C4-2B (cell line): ENCODE results near the gene COTL1.

Source experiments
- H3K27ac ChIP-seq: fragments of 450-650 bp; 2 replicates; pipeline ENCODE4 v1.5.1; 2017
- ZFX ChIP-seq: fragments of 450-650 bp; IDR thresholded peaks from 2 replicates; pipeline ENCODE4 v1.6.1; 2017
- TF ChIP-seq, protein P1 (sequence below): fragments of 450-650 bp; conservative IDR thresholded peaks from 2 replicates; pipeline ENCODE4 v1.5.1; 2017; ENCODE audit warnings: mild to moderate bottlenecking

The COTL1 gene

DNA sequence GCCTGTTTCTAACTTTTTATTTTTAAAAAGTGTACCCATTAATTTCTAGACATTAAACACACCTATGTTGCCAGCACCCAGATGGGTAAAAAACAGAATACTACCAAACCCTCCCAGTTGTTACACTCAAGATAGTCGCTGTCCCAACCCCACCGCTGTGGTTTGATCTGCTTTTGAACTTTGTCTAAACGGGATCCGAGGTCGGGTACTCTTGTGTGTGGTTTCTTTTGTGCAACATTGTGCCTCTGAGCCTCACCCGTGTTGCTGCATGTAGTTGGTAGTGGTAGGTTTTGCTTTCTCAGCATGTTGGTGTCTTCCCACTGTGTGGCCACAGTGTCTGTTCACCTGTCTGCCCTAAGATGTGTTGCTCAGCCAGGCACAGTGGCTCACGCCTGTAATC lies 34.7 kb upstream of the COTL1 start:
- TF ChIP-seq, protein P1, sequence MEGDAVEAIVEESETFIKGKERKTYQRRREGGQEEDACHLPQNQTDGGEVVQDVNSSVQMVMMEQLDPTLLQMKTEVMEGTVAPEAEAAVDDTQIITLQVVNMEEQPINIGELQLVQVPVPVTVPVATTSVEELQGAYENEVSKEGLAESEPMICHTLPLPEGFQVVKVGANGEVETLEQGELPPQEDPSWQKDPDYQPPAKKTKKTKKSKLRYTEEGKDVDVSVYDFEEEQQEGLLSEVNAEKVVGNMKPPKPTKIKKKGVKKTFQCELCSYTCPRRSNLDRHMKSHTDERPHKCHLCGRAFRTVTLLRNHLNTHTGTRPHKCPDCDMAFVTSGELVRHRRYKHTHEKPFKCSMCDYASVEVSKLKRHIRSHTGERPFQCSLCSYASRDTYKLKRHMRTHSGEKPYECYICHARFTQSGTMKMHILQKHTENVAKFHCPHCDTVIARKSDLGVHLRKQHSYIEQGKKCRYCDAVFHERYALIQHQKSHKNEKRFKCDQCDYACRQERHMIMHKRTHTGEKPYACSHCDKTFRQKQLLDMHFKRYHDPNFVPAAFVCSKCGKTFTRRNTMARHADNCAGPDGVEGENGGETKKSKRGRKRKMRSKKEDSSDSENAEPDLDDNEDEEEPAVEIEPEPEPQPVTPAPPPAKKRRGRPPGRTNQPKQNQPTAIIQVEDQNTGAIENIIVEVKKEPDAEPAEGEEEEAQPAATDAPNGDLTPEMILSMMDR: no peak
- TF ChIP-seq ZFX: no peak
- H3K27ac ChIP-seq: no peak overlapping the region

- no peak overlapping the region for H3K27ac ChIP-seq
- TF ChIP-seq, protein P1: no peak
- no peak for TF ChIP-seq ZFX
These were observed 32.4 kb upstream of the COTL1 start for GRCh38 chr16:84650062-84650991.

GRCh38 chr16:84649511-84649861 lies 31.6 kb upstream of the COTL1 start:
- H3K27ac ChIP-seq: peak overlapping the region; percentile 75

DNA sequence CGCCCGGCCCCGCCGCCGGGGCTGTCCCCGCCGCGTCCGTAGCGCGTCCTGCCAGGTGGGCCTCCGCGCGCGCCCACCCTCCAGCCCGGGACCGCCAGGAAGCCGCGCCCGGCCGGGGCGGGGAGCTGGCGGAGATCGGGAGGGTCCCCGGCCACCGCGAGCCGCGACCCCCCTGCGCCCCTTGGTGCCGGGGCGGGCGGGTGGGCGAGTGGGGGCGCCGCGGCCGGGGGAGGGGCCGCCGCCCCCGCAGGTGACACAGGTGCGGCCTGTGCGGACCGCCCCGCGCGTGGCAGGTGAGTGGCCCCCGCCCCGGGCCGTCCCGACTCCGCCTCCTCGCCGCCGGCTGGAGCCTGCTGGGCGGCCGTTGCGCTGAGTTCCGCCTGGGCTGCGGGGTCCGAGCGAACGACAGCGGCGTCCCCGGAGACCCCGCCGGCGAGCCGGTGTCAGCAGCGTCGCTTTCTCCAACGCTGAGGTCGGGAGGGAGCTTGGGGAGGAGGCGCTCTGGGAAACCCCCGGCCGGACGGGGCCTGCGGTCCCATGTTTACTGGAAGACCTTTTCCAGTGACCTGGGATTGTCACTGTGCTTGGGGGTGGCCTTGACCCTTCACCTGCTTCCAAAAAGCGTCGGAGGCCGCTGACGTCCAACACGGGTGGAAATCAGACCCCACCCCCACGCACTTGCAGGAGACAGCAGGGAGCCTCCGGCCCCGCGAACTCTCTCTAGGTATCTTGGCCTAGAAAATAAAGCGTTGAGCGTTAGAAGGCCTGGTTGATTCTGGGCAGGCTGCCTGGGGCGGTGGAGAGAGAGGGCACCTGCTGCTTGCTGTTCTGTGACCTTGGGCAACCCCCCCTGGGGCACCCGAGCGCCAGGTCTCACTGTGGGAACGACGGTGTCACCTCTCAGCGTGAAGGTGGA lies 31.0 kb upstream of the COTL1 start:
- peak overlapping the region; percentile 75 for H3K27ac ChIP-seq

More at GRCh38 chr16:84649511-84649861, 31.6 kb upstream of the COTL1 start:
- TF ChIP-seq, protein P1: no peak
- TF ChIP-seq ZFX: no peak

DNA sequence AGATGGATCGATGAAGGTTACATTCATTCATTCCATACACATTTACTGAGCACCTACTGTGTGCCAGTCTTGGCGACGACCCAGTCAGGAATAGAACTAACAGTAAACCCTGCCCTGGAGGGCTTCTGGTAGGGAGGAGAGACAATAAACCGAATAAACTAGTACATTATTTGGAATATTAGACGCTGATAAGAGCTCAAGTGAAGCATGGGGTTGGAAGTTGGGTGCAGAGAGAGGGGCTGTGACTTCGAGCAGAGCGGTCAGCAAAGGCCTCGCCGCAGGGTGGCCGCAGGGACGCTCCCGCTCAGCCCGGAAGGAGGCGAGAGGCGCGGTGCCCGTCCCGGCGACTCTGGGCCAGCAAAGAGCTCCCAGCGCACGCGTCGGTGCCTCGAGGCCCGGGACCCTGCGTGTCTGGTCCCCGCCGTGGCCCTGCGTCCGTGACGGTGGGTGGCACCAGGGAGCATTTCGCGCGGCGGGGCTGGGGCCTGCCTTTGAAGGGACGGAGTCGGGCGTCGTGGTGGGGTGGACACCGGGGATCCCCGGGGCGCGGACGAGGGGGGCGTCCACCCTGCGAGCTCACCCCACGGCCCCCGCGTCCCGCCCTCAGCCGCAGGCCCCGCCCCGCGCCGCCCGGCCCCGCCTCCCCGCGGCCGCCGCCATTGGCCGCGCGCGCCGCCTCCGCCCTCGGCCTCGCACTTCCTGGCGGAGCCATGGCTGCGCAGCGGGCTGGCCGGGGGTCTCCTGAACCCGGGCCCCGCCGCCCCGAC lies 30.1 kb upstream of the COTL1 start, which contains the start of gene KLHL36:
Gene KLHL36 (plus strand): TSS at position 684 of the 767 bp plus-strand sequence. CDS start 2,357 bp downstream, outside the sequence.
- TF ChIP-seq, protein P1: no peak; the same call in 1 of the 2 replicates
- no peak; the same call in 1 of the 2 replicates for TF ChIP-seq ZFX
- peak within 1 kb of the TSS; percentile 75 for H3K27ac ChIP-seq

More for the DNA sequence above, 31.0 kb upstream of the COTL1 start:
- peak; percentile 40; the same call in 1 of the 2 replicates for TF ChIP-seq ZFX
- TF ChIP-seq, protein P1: no peak

GRCh38 chr16:84643674-84644073 lies 25.8 kb upstream of the COTL1 start:
- no peak overlapping the region for H3K27ac ChIP-seq
- TF ChIP-seq ZFX: no peak
- TF ChIP-seq, protein P1: no peak
